Measurements from ENCODE around the gene HRK. TPM values are rescaled to one million over a fixed set of nuclear protein-coding genes. Genes with fewer than 3 reads are reported as not detected.

HRK gene
- total and polyA plus RNA-seq, 9 of the 15 experiments (the other 6 are each of a cell fraction or from before 2014, with no cell fraction given), result 0.01 to 0.05 (median 0.04) TPM; not detected in 6

DNA sequence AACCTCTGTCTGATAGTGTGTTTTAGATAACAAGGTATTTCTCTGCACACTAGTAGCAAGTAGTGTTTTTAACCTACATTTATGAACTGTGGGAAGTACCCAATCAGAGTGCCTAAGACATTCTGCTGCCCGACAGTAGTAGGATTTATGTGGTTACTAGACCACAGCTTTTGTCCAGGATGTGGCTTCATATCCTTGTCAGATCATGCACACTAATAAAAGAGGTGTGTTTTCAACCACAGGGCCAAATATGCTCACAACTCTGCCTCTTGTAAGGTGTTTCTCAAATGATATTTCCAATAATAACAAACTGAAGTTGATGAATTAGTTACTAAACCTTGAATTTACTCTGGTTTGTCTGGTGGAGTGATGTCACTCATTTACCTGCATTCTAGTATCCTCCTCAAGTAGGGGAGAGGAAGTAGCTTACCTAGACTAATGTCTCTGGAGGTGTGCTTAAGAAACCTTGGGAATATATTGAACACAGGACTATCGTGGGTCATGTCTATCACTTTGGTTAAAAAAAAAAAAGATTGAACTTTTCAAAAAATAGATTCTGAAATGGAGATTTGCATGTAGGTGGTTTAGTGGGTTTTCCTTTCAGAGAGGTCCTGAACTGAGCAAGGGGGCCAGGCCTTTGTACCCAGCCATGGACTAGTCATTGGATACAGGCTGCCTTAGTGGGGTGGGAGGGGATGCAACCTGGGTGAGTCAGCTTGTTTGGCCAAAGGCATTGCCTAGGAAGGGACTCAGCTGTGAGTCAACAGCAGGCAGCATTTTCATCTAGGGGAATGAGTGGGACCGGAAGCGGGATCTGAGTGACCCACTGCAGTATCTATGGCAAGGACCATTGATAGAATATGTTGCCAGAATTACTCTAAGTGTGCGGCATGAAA lies 43.6 kb upstream of the HRK start (continued):
- TF ChIP-seq, protein P1, sequence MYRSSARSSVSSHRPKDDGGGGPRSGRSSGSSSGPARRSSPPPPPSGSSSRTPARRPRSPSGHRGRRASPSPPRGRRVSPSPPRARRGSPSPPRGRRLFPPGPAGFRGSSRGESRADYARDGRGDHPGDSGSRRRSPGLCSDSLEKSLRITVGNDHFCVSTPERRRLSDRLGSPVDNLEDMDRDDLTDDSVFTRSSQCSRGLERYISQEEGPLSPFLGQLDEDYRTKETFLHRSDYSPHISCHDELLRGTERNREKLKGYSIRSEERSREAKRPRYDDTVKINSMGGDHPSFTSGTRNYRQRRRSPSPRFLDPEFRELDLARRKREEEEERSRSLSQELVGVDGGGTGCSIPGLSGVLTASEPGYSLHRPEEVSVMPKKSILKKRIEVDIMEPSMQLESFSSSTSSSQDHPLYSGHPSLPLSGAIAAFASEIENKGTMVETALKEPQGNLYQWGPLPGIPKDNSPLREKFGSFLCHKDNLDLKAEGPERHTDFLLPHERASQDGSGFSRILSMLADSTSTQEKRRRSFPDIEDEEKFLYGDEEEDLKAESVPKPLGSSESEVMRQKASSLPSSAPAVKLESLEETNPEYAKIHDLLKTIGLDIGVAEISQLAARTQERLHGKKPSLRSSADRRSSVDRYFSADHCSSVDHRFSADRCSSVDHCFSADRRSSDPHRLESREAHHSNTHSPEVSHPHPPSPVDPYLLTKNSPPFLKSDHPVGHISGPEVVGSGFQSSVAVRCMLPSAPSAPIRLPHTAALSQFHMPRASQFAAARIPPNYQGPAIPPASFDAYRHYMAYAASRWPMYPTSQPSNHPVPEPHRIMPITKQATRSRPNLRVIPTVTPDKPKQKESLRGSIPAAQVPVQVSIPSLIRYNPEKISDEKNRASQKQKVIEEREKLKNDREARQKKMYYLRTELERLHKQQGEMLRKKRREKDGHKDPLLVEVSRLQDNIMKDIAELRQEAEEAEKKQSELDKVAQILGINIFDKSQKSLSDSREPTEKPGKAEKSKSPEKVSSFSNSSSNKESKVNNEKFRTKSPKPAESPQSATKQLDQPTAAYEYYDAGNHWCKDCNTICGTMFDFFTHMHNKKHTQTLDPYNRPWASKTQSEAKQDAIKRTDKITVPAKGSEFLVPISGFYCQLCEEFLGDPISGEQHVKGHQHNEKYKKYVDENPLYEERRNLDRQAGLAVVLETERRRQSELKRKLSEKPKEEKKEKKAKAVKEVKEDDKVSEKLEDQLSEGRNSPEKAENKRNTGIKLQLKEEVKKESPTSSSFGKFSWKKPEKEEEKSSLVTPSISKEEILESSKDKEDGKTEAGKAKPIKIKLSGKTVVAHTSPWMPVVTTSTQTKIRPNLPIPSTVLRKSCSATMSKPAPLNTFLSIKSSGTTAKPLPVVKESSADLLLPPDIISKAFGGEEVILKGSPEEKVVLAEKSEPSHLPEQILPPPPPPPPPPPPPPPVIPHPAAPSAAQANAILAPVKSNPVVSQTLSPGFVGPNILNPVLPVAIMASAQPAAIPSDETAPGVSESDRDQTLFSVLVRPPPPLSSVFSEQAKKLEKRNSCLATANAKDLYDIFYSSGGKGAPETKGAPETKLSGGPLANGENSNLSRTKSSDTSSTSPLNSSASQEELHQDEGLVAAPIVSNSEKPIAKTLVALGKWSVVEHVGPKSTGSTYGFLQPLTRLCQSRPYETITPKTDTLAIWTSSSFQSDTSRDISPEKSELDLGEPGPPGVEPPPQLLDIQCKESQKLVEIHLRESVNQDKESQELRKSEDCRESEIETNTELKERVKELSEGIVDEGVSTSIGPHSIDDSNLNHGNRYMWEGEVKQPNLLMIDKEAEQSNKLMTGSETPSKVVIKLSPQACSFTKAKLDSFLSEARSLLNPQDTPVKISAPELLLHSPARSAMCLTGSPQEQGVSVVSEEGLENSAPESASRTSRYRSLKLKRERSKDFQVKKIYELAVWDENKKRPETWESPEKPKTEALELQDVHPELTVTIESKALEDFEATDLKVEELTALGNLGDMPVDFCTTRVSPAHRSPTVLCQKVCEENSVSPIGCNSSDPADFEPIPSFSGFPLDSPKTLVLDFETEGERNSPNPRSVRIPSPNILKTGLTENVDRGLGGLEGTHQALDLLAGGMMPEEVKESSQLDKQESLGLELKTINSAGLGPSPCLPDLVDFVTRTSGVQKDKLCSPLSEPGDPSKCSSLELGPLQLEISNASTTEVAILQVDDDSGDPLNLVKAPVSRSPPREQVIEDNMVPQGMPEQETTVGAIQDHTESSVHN (IDR thresholded peaks at IDR 0.05; ENCODE audit: borderline replicate concordance in 1 of 2, low read depth in 1 of 2), result no peak
- TF ChIP-seq, protein P2, sequence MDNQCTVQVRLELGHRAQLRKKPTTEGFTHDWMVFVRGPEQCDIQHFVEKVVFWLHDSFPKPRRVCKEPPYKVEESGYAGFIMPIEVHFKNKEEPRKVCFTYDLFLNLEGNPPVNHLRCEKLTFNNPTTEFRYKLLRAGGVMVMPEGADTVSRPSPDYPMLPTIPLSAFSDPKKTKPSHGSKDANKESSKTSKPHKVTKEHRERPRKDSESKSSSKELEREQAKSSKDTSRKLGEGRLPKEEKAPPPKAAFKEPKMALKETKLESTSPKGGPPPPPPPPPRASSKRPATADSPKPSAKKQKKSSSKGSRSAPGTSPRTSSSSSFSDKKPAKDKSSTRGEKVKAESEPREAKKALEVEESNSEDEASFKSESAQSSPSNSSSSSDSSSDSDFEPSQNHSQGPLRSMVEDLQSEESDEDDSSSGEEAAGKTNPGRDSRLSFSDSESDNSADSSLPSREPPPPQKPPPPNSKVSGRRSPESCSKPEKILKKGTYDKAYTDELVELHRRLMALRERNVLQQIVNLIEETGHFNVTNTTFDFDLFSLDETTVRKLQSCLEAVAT (IDR thresholded peaks at IDR 0.05), result 0 out of 4 replicates have a peak, but pooled peaks of 1 of the 2 experiments have one; percentile 27
- no peak for TF ChIP-seq SAP30 (IDR thresholded peaks at IDR 0.05; ENCODE audit: borderline replicate concordance, insufficient read depth, low read depth, low read length, poor library complexity, severe bottlenecking)
- TF ChIP-seq MTA2 (IDR thresholded peaks at IDR 0.05; ENCODE audit: low read depth), result no peak
- TF ChIP-seq, protein P3, sequence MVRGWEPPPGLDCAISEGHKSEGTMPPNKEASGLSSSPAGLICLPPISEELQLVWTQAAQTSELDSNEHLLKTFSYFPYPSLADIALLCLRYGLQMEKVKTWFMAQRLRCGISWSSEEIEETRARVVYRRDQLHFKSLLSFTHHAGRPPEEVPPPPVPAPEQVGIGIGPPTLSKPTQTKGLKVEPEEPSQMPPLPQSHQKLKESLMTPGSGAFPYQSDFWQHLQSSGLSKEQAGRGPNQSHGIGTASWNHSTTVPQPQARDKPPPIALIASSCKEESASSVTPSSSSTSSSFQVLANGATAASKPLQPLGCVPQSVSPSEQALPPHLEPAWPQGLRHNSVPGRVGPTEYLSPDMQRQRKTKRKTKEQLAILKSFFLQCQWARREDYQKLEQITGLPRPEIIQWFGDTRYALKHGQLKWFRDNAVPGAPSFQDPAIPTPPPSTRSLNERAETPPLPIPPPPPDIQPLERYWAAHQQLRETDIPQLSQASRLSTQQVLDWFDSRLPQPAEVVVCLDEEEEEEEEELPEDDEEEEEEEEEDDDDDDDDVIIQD (CRISPR knock-in tag; IDR thresholded peaks at IDR 0.05), result no peak
- TF ChIP-seq NFE2 (IDR thresholded peaks at IDR 0.05; ENCODE audit: low read depth), result peak; percentile 65; the same call in 1 of the 2 replicates
- TF ChIP-seq ZSCAN32 (CRISPR knock-in tag; IDR thresholded peaks at IDR 0.05), result no peak
- TF ChIP-seq MCM7 (IDR thresholded peaks at IDR 0.05), result no peak
- TF ChIP-seq MAFG (tag; conservative IDR thresholded peaks at IDR 0.05), result peak; percentile 30; the same call in 1 of the 2 replicates
- no peak for TF ChIP-seq MAZ (CRISPR knock-in tag; conservative IDR thresholded peaks at IDR 0.05 in 1 of 2, IDR thresholded peaks at IDR 0.05 in 1 of 2)
- TF ChIP-seq PHF8 (IDR thresholded peaks at IDR 0.05; ENCODE audit: borderline replicate concordance, low read length), result no peak
- no peak for TF ChIP-seq BMI1 (IDR thresholded peaks at IDR 0.05; ENCODE audit: low read length)
- TF ChIP-seq CBFB (CRISPR knock-in tag; IDR thresholded peaks at IDR 0.05), result no peak
